GM19240 (cell line): ENCODE results near the gene SLC12A4.

Source experiments
- DNase-seq: peaks from one replicate; pipeline ENCODE4 v3.0.0; 2011; ENCODE audit warnings: low spot score; ENCODE audit not compliant: insufficient read length

The SLC12A4 gene

GRCh38 chr16:67897231-67897630, 71.2 kb downstream of the SLC12A4 start:
- no peak for DNase-seq

- DNase-seq: no peak
These were observed 74.6 kb downstream of the SLC12A4 start for GRCh38 chr16:67893743-67894399.
